Measurements from ENCODE around the gene SRCAP.

Gene SRCAP

DNA sequence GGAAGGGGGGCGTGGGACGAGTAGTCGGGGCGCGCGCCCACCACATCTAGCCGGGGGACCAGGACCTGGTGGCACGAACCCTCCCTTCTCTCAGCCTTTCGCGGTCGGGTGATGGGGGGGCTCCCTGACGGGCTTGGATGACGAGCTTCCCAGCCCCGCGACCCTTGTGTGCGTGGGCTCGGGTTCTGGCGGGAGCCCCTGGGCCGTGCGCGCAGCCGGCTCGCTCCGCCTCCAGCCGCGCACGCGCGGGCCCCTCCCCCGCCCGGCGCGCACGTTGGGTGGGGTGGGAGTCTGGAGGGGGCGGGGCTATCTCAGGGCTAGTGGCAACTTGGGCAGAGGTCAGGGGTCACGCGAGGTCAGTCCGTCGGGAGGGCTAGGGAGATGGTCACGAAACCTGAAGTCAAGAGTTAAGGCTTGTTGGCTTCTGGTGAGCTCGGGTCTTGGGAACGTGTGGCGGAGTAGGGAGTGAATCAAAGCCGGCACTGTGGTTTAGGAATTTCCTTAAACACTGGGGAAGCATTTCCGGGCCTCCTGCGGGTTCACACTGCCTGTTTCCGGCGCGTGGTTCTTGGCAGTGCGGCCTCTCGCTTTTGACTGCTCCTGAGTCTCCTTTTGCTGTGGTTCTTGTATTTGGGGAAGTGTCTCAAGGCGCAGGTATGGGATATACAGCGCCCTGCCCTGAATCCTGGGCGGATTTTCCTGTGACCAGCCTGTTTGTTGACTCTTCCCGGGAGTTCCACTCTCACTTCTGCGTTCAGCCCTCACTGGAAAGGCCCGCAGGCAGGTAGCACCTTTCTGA lies at the start of gene SRCAP (continued):
- TF ChIP-seq, protein P1, sequence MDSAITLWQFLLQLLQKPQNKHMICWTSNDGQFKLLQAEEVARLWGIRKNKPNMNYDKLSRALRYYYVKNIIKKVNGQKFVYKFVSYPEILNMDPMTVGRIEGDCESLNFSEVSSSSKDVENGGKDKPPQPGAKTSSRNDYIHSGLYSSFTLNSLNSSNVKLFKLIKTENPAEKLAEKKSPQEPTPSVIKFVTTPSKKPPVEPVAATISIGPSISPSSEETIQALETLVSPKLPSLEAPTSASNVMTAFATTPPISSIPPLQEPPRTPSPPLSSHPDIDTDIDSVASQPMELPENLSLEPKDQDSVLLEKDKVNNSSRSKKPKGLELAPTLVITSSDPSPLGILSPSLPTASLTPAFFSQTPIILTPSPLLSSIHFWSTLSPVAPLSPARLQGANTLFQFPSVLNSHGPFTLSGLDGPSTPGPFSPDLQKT (IDR thresholded peaks at IDR 0.05; ENCODE audit: borderline replicate concordance, low read depth, low read length): 0 out of 2 replicates have a peak, but pooled peaks have one; percentile 57
- TF ChIP-seq ZBTB48 (tag by site-specific recombination; IDR thresholded peaks at IDR 0.05) (peak; percentile 69), ZNF843 (tag by site-specific recombination; IDR thresholded peaks at IDR 0.05) (no peak), AEBP2 (tag by site-specific recombination; IDR thresholded peaks at IDR 0.05; ENCODE audit: borderline replicate concordance) (no peak), ZBTB21 (tag by site-specific recombination; IDR thresholded peaks at IDR 0.05) (peak; percentile 64; the same call in 1 of the 2 replicates), FEZF1 (tag by site-specific recombination; IDR thresholded peaks at IDR 0.05) (0 out of 2 replicates have a peak, but pooled peaks have one; percentile 16), ZNF530 (tag by site-specific recombination; IDR thresholded peaks at IDR 0.05; ENCODE audit: low read depth) (no peak), MYNN (tag by site-specific recombination; IDR thresholded peaks at IDR 0.05; ENCODE audit: borderline replicate concordance) (no peak), ZNF138 (tag by site-specific recombination; IDR thresholded peaks at IDR 0.05; ENCODE audit: borderline replicate concordance) (no peak), ZNF585B (tag by site-specific recombination; IDR thresholded peaks at IDR 0.05) (peak; percentile 4; the same call in 1 of the 2 replicates), ZBTB8A (tag by site-specific recombination; IDR thresholded peaks at IDR 0.05) (peak; percentile 46), KLF7 (tag by site-specific recombination; IDR thresholded peaks at IDR 0.05; ENCODE audit: borderline replicate concordance) (peak; percentile 70; the same call in 1 of the 2 replicates), ZNF558 (tag by site-specific recombination; IDR thresholded peaks at IDR 0.05) (no peak), ZSCAN30 (tag by site-specific recombination; IDR thresholded peaks at IDR 0.05) (0 out of 2 replicates have a peak, but pooled peaks have one; percentile 21), ZNF549 (tag by site-specific recombination; IDR thresholded peaks at IDR 0.05) (no peak), ZNF501 (tag by site-specific recombination; IDR thresholded peaks at IDR 0.05) (0 out of 2 replicates have a peak, but pooled peaks have one; percentile 6), TCF7L2 (IDR thresholded peaks at IDR 0.05; ENCODE audit: borderline replicate concordance, low read depth, low read length) (no peak), WT1 (tag by site-specific recombination; IDR thresholded peaks at IDR 0.05) (peak; percentile 16; the same call in 1 of the 2 replicates), ZNF404 (tag by site-specific recombination; IDR thresholded peaks at IDR 0.05) (no peak), HOXC10 (CRISPR knock-in tag; IDR thresholded peaks at IDR 0.05) (peak; percentile 80), REPIN1 (tag by site-specific recombination; IDR thresholded peaks at IDR 0.05; ENCODE audit: low read depth) (peak; percentile 84; the same call in 1 of the 2 replicates), OSR2 (tag by site-specific recombination; IDR thresholded peaks at IDR 0.05) (peak; percentile 35; the same call in 1 of the 2 replicates), ZNF311 (tag by site-specific recombination; IDR thresholded peaks at IDR 0.05; ENCODE audit: borderline replicate concordance) (no peak), ZNF37A (tag by site-specific recombination; IDR thresholded peaks at IDR 0.05) (no peak), ZNF701 (tag by site-specific recombination; IDR thresholded peaks at IDR 0.05) (no peak), ZNF677 (tag by site-specific recombination; IDR thresholded peaks at IDR 0.05) (no peak), BCL11A (tag by site-specific recombination; IDR thresholded peaks at IDR 0.05; ENCODE audit: low read depth) (peak; percentile 100), KLF1 (tag by site-specific recombination; IDR thresholded peaks at IDR 0.05) (peak; percentile 56), ZNF488 (tag by site-specific recombination; IDR thresholded peaks at IDR 0.05) (no peak)
- TF ChIP-seq, protein P2, sequence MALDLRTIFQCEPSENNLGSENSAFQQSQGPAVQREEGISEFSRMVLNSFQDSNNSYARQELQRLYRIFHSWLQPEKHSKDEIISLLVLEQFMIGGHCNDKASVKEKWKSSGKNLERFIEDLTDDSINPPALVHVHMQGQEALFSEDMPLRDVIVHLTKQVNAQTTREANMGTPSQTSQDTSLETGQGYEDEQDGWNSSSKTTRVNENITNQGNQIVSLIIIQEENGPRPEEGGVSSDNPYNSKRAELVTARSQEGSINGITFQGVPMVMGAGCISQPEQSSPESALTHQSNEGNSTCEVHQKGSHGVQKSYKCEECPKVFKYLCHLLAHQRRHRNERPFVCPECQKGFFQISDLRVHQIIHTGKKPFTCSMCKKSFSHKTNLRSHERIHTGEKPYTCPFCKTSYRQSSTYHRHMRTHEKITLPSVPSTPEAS (tag by site-specific recombination; IDR thresholded peaks at IDR 0.05): peak; percentile 30; the same call in 1 of the 2 replicates
- TF ChIP-seq, protein P3, sequence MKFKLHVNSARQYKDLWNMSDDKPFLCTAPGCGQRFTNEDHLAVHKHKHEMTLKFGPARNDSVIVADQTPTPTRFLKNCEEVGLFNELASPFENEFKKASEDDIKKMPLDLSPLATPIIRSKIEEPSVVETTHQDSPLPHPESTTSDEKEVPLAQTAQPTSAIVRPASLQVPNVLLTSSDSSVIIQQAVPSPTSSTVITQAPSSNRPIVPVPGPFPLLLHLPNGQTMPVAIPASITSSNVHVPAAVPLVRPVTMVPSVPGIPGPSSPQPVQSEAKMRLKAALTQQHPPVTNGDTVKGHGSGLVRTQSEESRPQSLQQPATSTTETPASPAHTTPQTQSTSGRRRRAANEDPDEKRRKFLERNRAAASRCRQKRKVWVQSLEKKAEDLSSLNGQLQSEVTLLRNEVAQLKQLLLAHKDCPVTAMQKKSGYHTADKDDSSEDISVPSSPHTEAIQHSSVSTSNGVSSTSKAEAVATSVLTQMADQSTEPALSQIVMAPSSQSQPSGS (tag by site-specific recombination; IDR thresholded peaks at IDR 0.05; ENCODE audit: low read depth): no peak
- TF ChIP-seq, protein P4, sequence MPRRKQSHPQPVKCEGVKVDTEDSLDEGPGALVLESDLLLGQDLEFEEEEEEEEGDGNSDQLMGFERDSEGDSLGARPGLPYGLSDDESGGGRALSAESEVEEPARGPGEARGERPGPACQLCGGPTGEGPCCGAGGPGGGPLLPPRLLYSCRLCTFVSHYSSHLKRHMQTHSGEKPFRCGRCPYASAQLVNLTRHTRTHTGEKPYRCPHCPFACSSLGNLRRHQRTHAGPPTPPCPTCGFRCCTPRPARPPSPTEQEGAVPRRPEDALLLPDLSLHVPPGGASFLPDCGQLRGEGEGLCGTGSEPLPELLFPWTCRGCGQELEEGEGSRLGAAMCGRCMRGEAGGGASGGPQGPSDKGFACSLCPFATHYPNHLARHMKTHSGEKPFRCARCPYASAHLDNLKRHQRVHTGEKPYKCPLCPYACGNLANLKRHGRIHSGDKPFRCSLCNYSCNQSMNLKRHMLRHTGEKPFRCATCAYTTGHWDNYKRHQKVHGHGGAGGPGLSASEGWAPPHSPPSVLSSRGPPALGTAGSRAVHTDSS (tag by site-specific recombination; IDR thresholded peaks at IDR 0.05): peak; percentile 5

Data from HEK293 (cell line).